ENCODE measurements around the gene CCIN. TPM values are rescaled to one million over a fixed set of nuclear protein-coding genes. Genes with fewer than 3 reads are reported as not detected.
A peak's percentile ranks its signal among the peaks of the same experiment; 100 is the strongest.

The CCIN gene
- total RNA-seq, 4 donors from 2014 or later = 0.31 to 1.7 (median 1.5) TPM; not detected in 1

GRCh38 chr9:36136272-36136893, 32.8 kb upstream of the CCIN start, which contains the start of gene GLIPR2:
Gene GLIPR2 (plus strand): TSS chr9:36136733. CDS start chr9:36136779, 46 bp downstream.
- Histone ChIP-seq H3K4me3 (peak within 1 kb of the TSS; percentile 74 to 94), H3K36me3 (no peaks in the 10 kb centered on the region), H3K9me3 (no peaks in the 10 kb centered on the region), H3K4me1 (peaks cover 0 to 54% (median 31%) of the 10 kb centered on the region in 3 donors), H3K27ac (peak within 1 kb of the TSS; percentile 70 to 94 (median 92)), H3K27me3 (no peaks in the 10 kb centered on the region)
- peak; percentile 94 for ATAC-seq
- WGBS, 2 donors (ENCODE audit: low coverage in 1 of 2) = 0% methylated on average over 1 of the region's 83 CpGs; no CpG with 5 or more reads in 1 of the 2 donors
- TF ChIP-seq POLR2A (IDR thresholded peaks at IDR 0.05) (peak; percentile 92 to 94), POLR2AphosphoS5 (IDR thresholded peaks at IDR 0.05) (peak; percentile 65), EP300 (IDR thresholded peaks at IDR 0.05) (no peak), CTCF (IDR thresholded peaks at IDR 0.05) (peak in 3 of 4 experiments; percentile 30 to 54 (median 51))

GRCh38 chr9:36136894-36137391, 32.2 kb upstream of the CCIN start:
- Histone ChIP-seq H3K4me3 (peak overlapping the region; percentile 74 to 94), H3K4me1 (peaks cover 0 to 60% (median 37%) of the 10 kb centered on the region in 3 donors), H3K27me3 (no peaks in the 10 kb centered on the region), H3K36me3 (no peaks in the 10 kb centered on the region), H3K9me3 (no peaks in the 10 kb centered on the region), H3K27ac (peak overlapping the region; percentile 70 to 94 (median 92))
- TF ChIP-seq POLR2A (IDR thresholded peaks at IDR 0.05) (no peak), POLR2AphosphoS5 (IDR thresholded peaks at IDR 0.05) (no peak), EP300 (IDR thresholded peaks at IDR 0.05) (no peak), CTCF (IDR thresholded peaks at IDR 0.05) (no peak)
- 0 to 1% methylated on average over 1 to 10 of the region's 40 CpGs for WGBS, 2 donors (ENCODE audit: low coverage in 1 of 2)
- ATAC-seq = peak; percentile 15

- H3K4me3 ChIP-seq = peak overlapping the region; percentile 74 to 94
- H3K36me3 ChIP-seq = no peaks in the 10 kb centered on the region
- H3K9me3 ChIP-seq = no peaks in the 10 kb centered on the region
- whole genome bisulfite sequencing, 2 donors (ENCODE audit: low coverage in 1 of 2) = 0 to 4% methylated on average over 1 to 4 of the region's 12 CpGs
- H3K27me3 ChIP-seq = no peaks in the 10 kb centered on the region
- H3K4me1 ChIP-seq = peaks cover 2 to 65% (median 43%) of the 10 kb centered on the region in 3 donors
- TF ChIP-seq EP300 (IDR thresholded peaks at IDR 0.05) (no peak), CTCF (IDR thresholded peaks at IDR 0.05) (no peak), POLR2AphosphoS5 (IDR thresholded peaks at IDR 0.05) (no peak), POLR2A (IDR thresholded peaks at IDR 0.05) (no peak)
- ATAC-seq = peak; percentile 2
- peak overlapping the region; percentile 70 to 94 (median 92) for H3K27ac ChIP-seq
Observed at GRCh38 chr9:36137392-36138004, 31.7 kb upstream of the CCIN start.

GRCh38 chr9:36138496-36138895, 30.7 kb upstream of the CCIN start:
- Histone ChIP-seq H3K9me3 (no peaks in the 10 kb centered on the region), H3K27me3 (no peaks in the 10 kb centered on the region), H3K4me1 (peaks cover 3 to 75% (median 53%) of the 10 kb centered on the region in 3 donors), H3K4me3 (peak overlapping the region in 1 of 2 donors; percentile 94), H3K36me3 (no peaks in the 10 kb centered on the region), H3K27ac (peak overlapping the region in 2 of 4 donors; percentile 92 to 94)
- 80 to 82% methylated on average over 4 to 5 of the region's 10 CpGs for WGBS, 2 donors (ENCODE audit: low coverage in 1 of 2)
- no peak for ATAC-seq
- no peak for TF ChIP-seq POLR2A (IDR thresholded peaks at IDR 0.05)
- TF ChIP-seq EP300 (IDR thresholded peaks at IDR 0.05) = no peak
- TF ChIP-seq CTCF (IDR thresholded peaks at IDR 0.05) = no peak
- TF ChIP-seq POLR2AphosphoS5 (IDR thresholded peaks at IDR 0.05) = no peak

Measured in gastroesophageal sphincter (tissue), 4 donors.